ENCODE results near the gene FSTL3. TPM values are rescaled to one million over a fixed set of nuclear protein-coding genes. Genes with fewer than 3 reads are reported as not detected.

FSTL3 gene
- total and polyA plus RNA-seq, 2 of the 13 experiments (the other 11 are each of a cell fraction or from before 2014, with no cell fraction given), result 13.5 to 15.6 TPM

GRCh38 chr19:662962-663681, 13.1 kb upstream of the FSTL3 start, which contains the start of gene RNF126 (continued):
- no peak for TF ChIP-seq AKNA (CRISPR knock-in tag; IDR thresholded peaks at IDR 0.05; ENCODE audit: borderline replicate concordance)
- no peak for TF ChIP-seq SMAD9 (CRISPR knock-in tag; IDR thresholded peaks at IDR 0.05)
- TF ChIP-seq ZNF703 (CRISPR knock-in tag; IDR thresholded peaks at IDR 0.05; ENCODE audit: borderline replicate concordance), result no peak
- TF ChIP-seq PREB (CRISPR knock-in tag; IDR thresholded peaks at IDR 0.05), result no peak
- TF ChIP-seq FIP1L1 (IDR thresholded peaks at IDR 0.05; ENCODE audit: borderline replicate concordance, insufficient read depth, low read depth, low read length), result no peak
- 0 out of 2 replicates have a peak, but pooled peaks have one; percentile 43 for TF ChIP-seq ZNF773 (CRISPR knock-in tag; IDR thresholded peaks at IDR 0.05; ENCODE audit: borderline replicate concordance)
- no peak for TF ChIP-seq MYNN (CRISPR knock-in tag; IDR thresholded peaks at IDR 0.05; ENCODE audit: low read depth)
- no peak for TF ChIP-seq GPBP1L1 (CRISPR knock-in tag; IDR thresholded peaks at IDR 0.05)
- TF ChIP-seq ZNF512B (CRISPR knock-in tag; IDR thresholded peaks at IDR 0.05; ENCODE audit: borderline replicate concordance), result no peak
- no peak for TF ChIP-seq JUND (CRISPR knock-in tag; IDR thresholded peaks at IDR 0.05)
- TF ChIP-seq ZNF589 (CRISPR knock-in tag; conservative IDR thresholded peaks at IDR 0.05), result no peak
- no peak for TF ChIP-seq PHF21A (CRISPR knock-in tag; IDR thresholded peaks at IDR 0.05)
- TF ChIP-seq ZNF496 (CRISPR knock-in tag; IDR thresholded peaks at IDR 0.05; ENCODE audit: insufficient replicate concordance), result no peak
- no peak for TF ChIP-seq HDAC2 (CRISPR knock-in tag; IDR thresholded peaks at IDR 0.05)
- TF ChIP-seq ZNF644 (CRISPR knock-in tag; IDR thresholded peaks at IDR 0.05; ENCODE audit: low read depth), result no peak
- no peak for TF ChIP-seq SIN3B (IDR thresholded peaks at IDR 0.05; ENCODE audit: low read length)
- TF ChIP-seq ZBTB2 (CRISPR knock-in tag; IDR thresholded peaks at IDR 0.05; ENCODE audit: low read depth), result peak; percentile 93

Data from HepG2 (cell line).